GM19238 (cell line): Measurements from ENCODE around the gene DDR2.

ENCODE experiments used
- DNase-seq: peaks from one replicate; pipeline ENCODE4 v3.0.0; 2011; ENCODE audit warnings: low spot score; ENCODE audit not compliant: insufficient read length

DDR2 gene

DNA sequence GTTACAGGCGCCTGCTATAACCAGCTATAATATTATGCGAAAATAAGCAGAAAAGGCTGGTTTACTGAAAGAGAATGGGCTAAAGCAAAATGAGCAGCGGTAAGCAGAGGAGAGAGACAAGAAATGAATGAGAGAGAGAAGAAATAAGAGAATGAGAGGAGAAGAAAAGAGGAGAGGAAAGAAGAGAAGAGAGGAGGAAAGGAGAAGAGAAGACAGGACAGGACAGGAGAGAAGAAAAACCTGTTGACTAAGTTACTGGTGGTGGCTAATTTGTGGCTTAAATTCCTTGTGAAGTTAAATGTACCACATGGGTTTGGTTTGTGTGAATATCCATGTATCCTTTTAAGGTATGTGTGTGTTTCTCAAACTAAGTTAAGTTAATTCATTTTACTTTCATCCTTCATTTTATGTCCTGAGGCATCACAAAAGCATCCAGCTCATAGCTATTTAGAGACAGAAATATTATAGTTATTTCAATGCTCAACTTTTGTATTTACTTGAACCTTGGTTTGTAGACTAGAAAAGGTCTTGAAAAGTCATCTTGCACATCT, 3.1 kb upstream of the DDR2 start:
- no peak for DNase-seq

DNA sequence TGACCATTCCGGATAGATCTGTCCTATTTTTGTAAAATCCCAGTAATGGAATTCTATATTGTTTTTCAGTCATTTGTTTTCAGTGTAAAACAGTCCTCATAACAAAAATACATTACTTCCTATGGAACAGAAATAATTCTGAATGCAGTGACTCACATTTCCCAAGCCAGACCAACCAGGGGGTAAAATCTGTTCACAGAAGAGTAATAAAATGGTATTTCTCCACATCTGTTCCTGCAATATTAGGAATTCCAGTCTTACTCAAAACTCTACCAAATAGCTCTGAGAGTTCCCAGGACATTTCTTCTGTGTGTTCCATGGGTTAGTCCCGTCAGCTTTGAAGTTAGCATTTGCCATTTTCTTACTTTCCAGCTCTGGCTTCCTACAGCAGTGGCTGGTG, 2.6 kb upstream of the DDR2 start:
- DNase-seq, result no peak

DNA sequence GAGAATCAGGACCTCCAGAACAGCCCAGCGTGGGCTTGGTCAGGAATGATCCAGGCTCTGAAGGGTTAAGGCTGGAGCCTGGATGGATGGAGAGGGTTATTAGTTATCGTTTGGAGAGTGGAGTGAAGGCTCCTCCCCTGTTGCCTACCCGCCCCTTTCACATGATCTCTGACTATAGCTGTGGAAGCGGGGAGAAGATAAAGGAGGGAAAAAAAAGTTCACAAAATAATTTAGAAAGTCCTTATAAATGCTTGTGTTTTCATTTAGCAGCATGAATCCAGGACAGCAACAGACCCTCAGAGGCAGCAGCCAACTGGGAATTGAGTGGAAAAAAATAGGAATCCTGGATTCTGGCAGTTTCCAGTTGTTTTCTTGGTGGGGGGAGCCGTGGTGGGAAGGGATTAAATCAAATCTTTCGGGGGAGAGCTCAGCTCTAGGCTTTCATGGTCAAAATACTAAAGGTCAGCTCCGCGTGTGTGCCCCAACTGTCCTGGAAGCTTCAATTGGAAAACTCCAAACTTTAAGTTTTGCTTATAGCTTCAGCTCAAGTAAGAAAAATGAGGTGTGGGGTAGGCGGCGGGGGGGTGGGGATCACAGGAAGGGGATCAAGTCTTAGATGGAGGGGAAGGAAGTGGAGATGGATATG, 595 bp upstream of the DDR2 start:
- DNase-seq, result no peak

DNA sequence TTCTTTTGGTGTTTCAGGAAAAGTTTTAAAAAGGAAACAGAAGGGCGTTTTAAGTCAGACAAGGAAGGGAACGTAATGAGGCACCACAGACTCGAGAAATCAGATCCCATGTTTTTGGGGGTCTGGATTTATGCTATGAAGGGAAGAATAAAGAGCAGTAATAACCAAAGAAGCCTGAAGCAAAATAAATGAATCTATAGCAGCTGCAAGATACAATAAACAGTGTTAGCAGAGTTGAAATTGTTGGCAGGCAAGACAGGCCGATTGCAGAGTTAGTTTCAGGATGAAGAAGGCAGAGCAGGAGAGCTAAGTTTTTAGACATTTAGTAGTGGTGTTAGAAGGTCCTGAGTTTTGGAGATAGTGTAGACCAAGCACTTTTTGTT, 425 bp downstream of the DDR2 start:
- no peak for DNase-seq

DNA sequence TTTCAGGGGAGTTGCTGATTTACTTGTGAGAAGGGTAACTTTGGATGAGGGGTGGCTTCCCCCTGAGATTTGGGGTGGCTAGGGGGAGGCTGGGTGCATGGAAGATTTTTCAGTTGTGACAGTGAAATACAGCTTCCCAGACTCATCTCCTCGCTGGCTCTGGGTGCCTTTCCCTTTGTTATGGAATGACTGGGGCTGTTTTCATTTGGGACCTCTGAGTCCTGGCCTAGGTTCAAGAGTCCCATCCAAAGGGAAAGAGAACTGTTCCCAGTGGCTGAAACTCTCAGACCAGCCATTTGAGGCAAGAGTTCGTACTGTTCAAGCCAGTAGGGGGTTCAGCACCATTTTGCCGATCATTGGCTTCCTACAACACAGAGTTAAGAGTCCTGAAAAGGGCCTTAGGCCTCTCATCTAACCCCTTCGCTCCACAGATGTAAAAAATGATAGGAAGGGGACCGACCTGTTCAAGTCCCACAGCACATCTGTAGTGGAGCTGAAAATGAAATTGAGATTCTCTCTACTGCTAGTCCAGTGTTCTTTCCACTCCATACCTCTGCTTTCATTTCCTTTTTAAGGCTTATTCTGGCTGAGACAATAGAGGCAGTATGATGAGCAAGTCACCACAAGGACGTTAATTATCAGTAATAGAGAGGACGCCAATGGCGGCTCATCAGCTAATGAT, 958 bp downstream of the DDR2 start:
- DNase-seq, result no peak

DNA sequence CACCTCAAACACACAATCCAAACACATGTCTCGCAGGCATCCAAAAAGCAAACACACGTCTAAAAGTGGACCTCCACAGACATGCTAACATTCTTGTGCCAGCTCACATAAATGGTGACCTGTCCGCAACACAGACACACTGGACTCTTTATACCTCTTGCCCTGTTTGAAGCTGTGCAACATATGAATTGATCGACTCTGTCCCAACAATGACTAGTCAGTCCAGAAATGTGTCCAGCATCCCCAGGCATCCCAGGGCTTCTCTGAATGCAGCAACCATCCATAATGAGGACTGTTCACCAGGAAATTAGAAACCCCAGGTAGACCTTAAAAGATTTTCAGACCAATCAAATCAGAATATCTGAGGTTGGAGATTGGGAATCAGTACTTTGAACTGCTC, 3.2 kb downstream of the DDR2 start:
- no peak for DNase-seq

DNA sequence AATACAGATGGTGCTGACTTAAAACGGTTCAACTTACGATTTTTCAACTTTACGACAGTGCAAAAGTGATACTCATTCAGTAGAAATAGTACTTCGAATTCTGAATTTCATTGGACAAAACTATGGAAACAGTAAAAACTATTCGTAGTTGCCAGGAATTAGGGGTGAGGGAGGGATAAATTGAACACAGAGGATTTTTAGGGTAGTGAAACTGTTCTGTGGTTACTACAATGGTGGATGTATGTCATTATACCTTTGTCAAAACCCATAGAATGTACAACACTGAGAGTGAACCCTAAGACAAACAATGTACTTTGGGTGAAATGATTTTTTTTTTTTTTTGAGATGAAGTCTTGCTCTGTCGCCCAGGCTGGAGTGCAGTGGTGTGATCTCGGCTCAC, 7.5 kb downstream of the DDR2 start:
- DNase-seq, result no peak

DNA sequence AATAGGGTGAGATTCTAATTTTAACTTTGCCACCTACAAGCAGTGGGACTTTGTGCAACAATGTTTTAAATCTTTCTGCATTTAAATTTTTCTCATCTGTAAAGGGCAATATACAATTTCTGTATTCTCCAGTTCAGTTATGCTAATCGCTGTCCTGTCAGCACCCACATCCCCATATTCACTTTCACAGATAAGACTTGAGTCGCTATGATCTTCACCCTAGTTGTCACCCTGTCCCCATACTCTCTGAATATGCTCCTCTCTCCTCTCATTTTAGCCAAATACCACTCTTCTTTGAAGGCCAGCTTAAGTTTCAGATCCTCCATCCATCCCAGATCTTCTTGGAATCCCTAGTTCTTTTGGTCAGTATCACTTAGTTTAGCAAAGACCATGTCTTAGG, 8.8 kb downstream of the DDR2 start:
- no peak for DNase-seq

DNA sequence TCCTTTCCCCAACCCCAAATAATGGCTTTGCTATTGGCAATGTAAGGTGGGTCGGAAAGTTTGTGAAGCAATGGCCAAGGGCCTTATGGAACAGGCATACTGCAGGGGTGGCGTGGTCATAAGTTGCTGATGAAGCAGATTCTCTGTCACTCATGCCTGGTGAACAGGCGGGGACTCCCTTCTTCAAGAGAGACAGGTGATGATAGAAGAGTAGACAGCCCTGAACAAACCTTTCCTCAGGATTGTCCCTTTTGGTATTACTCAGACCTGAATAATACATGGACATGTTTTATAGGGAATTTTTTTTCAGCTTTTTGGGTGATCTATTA, 12.7 kb downstream of the DDR2 start:
- DNase-seq, result no peak

DNA sequence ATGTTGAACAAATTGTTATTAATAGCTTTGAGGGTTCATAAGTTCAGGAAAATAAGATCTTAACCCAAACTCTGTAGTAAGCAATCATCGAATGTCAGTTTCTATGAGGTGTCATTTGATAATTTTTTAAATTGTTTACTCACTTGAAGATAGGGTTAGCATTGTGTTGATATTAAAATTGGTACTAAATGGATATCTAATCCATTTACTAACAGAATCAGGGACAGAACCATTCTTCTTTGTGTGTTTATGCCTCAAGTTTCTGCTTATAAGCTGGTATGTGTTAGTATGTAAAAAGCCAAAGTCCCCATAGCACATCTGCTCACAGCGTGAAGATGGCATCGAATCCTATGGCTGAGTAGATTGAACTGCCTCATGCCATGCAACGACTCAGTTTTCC, 13.4 kb downstream of the DDR2 start:
- no peak for DNase-seq

DNA sequence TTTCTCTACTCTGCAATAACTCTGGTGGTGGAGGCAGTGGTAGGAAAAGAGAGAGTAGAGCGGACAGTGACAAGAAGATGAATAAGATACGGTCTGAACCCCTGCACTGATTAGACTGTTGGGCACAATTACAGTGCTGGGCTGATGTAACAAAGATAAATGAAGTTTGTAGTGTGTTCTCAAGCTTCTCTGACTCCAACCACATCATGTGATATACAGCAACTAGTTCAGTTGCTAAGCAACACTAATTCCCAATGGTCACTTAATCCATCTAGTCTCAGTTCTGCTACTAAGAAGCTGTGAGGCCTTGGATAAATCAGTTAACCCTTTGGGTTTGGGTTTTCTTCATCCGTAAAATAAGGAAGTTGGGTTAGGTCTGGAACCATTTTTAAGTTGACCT, 17.3 kb downstream of the DDR2 start:
- DNase-seq, result no peak

DNA sequence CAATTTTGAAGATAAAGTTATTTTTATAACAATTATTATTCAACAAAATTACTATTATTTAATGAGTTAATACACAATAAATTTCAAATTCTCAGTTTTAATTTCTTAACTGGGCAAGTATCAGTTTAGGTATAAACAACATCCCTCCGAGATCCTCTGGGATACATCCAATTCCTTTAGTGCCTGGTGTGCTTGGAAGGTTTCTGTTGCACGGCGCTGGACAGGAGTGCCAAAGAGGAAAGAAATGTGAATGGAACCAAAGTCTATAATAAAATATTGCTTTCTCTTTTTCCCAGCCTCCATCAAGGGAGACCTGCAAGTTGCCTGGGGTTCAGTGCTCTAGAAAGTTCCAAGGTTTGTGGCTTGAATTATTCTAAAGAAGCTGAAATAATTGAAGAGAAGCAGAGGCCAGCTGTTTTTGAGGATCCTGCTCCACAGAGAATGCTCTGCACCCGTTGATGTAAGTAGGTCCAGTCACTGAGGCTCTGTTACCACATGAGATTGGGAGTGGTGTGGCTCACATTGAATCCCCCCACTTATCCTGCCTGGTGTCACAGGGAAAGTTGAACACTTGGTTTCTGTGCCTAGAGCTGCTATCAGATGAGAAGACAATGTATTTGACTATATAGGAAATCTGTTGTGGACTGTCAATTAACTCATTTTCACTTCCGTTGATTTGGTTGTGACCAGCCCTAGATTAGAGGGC, 22.8 kb downstream of the DDR2 start:
- no peak for DNase-seq

DNA sequence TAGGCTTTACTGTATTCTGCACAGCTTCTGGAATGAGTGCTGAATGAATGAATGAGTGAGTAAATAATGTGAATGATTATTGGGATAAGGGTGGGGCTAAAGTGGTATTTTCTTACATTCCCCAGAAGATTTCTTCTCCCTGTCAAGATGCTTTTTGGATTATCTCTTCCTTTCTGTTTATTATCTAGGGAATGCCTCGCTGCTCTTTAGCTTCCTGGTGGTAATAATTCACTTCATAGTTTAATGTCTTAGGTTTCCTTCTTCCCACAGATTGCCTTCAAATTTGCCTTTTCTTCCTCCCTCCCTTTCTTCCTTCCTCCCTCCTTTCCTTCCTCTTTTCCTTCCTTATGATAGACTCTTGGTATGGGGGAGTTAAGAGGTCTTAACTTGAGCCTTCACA, 24.0 kb downstream of the DDR2 start:
- no peak for DNase-seq

DNA sequence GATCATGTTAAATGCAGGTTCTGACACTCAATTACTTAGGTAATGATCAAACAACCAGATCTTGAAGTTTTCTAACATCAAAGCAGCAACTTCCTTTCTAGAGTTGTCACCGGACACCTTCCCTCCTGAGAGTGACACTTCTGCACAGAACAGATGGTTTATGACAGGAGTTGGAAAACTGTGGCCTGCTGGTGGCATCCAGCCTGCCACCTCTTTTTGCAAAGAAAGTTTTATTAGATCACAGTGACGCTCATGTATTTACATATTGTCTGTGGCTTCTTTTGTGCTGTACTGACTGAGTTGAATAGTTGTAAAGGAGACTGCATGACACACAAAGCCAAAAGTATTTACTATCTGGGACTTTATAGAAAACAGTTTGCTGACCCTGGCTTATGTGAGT, 28.3 kb downstream of the DDR2 start:
- no peak for DNase-seq

DNA sequence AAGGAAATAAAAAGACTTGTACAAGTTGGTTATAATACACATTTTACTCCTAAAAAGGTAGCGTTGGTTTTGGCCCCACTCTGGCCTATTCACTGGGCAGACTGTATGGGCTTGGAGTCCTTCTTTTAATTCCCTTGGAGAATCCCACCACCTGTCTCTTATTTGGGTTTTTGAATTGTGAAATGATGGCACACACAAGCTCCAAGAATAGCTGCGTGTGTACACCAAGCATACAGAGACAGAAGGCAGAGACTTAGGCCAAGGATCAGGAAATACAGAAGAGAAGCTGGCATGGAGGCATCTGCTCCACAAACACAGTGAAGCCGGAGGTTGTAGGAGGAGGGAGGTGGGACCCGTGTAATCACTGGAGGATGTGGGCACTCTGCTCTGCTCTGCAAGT, 29.1 kb downstream of the DDR2 start:
- DNase-seq, result no peak

DNA sequence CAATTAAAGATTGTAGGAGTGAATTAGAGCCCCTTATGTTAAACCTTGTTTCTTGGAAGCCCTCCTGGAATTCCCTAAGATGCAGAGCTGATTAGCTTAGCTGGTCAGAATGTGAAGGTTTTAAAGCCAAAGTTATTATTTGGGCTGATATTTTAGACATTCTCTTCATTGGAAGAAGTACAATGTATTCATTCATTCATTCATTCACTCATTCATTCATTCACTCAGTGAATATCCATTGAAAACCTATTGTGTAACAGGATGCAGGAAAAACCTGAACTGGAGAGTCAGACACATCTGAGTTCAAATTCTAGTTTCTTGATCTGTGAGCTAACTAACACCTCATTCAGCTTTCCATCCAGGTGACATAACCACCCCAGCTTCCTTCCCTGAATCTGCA, 29.7 kb downstream of the DDR2 start:
- DNase-seq, result no peak

DNA sequence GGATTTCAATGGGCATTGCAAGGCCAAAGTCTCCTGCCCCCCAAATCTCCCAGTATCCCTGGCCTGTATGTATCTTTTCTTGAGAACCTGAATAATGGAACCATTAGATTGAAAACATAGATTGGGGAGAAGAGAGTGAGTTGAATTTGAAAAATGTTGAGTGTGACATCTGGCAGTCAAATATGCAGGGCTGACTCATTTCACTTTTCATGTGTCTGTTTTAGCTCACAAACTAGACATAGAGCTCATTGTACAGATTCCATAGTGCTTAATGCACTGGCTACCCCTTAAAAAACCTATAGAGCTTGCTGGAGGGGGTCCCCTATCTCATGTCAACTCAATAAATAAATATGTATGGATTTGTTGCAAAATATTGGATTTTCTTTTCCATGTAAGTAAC, 30.8 kb downstream of the DDR2 start:
- no peak for DNase-seq

DNA sequence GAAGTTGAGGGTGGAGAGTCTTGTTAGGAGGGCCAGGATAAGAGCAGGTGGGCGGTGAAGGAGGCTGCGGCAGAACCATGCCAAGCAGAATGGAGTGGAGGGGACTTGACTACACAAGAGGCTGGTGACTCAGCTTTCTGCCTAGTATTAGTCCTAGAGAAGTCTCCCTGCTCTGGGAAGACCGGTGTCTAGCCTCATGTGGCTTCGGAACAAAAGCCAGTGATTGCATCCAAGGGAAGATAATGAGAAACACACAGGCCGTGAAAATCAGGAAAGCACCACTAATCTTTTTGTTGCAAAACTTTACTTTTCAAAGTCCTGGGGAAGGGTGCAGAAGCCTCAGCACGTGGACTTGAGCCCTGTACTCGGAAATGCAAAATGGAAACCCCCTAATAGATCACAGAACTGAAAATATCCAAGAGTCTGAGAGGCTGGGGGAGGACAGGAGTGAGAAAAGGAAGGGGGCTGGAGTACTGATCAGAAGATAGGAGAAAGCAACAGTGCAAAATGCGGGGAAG, 31.4 kb downstream of the DDR2 start:
- DNase-seq, result no peak

DNA sequence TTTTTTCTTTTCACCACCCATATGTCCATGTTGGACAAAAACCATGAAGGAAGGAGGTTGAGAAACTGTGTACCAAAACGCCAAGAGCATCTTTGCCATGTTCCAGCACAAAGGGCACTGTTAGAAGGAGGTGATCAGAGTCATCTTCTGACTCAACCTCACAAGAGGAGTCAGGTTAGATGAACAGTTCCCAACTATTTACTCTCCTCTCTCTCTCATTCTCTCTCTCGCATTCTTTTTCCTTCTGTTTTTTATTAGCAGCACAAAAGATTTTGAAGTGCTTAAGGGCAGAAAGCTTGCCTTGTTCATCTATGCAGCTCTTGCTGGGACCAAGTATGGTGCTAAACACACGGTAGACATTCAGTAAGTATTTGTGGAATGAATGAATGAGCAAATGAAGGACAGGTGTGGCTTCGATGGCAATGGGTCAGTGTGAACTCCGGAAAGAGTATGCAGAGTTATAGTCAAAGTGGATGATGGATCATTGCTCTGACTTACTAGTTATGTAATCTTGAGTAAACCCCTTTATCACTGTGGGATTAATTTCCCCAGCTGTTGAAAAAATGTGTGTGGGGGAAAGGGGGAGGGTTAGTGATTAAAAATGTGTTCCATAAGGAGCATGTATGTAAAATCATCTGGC, 33.9 kb downstream of the DDR2 start:
- no peak for DNase-seq

DNA sequence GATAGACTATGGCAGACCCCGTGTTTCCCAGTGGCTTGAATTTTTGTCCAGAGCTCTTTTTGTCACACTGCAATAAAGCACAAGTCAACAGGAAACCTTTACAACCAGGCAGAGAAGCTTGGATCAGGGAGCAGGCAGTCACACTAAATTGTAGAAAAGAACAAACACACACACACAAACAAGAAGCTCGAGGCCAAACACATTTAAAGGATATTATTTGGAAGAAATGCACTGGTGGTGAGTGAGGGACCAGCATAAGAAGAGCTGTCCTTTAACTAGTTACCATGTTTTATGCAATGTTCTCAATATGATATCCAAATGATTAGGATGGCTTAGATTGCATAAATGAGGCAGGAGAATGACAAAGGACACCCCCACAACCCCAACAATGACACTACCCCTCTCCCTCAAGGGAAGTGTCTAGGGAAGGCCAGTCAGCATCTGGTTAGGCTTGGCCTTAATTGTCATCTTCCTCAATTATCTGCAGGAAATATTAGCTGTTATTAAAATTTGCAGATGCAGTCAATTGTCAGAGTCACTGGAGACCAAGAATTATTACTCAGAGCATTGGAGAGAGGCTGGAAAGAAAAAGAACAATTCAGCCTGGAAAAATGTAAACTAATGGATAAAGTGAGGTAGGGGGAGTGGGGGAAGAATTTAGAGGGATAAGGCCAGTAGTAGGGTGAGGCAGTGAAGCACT, 35.3 kb downstream of the DDR2 start:
- no peak for DNase-seq

DNA sequence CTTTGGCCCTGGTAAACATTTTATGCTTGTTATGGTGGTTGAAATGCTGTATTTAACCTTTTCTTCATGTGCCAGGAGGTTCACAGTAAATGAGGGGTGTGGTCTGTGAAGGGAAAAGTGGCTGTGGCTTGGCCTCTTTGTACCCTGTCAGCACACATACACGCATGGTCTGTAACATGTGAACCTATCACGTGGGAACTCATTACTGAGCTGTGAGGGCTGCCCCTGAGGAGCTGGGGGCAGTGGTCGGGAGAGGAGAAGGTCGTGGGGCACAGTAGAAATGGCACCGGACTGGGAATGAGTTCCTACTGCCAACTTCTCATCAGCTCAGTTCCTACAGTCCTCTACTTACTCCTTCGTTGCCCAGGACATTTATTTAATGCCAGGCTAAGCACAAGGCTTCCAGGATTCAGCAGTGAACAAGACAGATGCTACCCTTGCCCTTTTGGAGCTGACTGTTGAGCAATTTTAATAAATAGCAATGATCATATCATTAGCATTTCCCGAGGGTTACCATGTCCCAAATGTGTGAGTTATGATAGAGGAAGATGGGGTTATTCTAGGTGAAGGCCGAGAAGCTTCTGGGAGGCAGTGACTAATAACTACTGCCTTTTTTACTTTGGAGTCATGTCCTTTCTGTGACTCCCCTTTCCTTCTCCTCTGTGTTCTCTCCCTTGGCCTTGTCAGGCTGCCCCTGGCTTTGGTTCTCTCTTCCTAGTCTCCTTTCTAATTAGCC, 38.8 kb downstream of the DDR2 start:
- no peak for DNase-seq
